GM12878 (cell line): Measurements from ENCODE around the gene SGF29. TPM values are rescaled to one million over a fixed set of nuclear protein-coding genes. Genes with fewer than 3 reads are reported as not detected.
"Not testable (repeated sequence)": the region's sequence is repeated elsewhere in the genome, so short reads cannot be mapped to it uniquely, and the experiment has no call there.

Experiments used
- ATAC-seq: fragments of 200-7000 bp; cut with Tn5 transposase; 3 replicates; pipeline ENCODE4 v1.9.1; 2020; ENCODE audit warnings: mild to moderate bottlenecking, moderate library complexity
- BruUV-seq: library from RNA; stranded (reverse); fragments of 400-500 nt; replicated peaks from 2 replicates; lab custom pipeline; 2021; lab: Mats Ljungman, UMichigan
- CTCF ChIA-PET: fragments of 300-600 bp; sonication (Branson Sonifier 250); formaldehyde crosslinking; extraction: SDS; loops from one replicate; lab custom pipeline; 2021; ENCODE audit warnings: inconsistent platforms; lab: Yijun Ruan, JAX
- POLR2A ChIA-PET: fragments of 350-600 bp; formaldehyde crosslinking; extraction: SDS; loops from one replicate; lab custom pipeline; 2021; ENCODE audit warnings: inconsistent platforms; lab: Charles Lee
- RAD21 ChIA-PET: fragments of 300-600 bp; sonication (Branson Sonifier 250); formaldehyde crosslinking; loops from one replicate; lab custom pipeline; 2023; ENCODE audit warnings: antibody characterized with exemption; ENCODE audit not compliant: unreplicated experiment; lab: Charles Lee
- SMC1A ChIA-PET: fragments of 300-600 bp; sonication (Branson Sonifier 250); formaldehyde crosslinking; loops from one replicate; lab custom pipeline; 2023; ENCODE audit not compliant: unreplicated experiment, uncharacterized antibody; lab: Charles Lee
- DNase-seq: peaks from one replicate; pipeline ENCODE4 v3.0.0-alpha.2; 2011; ENCODE audit warnings: low read depth, low spot score
- FAIRE-seq: peaks from 3 replicates; lab custom pipeline; 2011; peaks lifted over from hg19 to GRCh38; lab: Jason Lieb, UNC
- H2AFZ ChIP-seq: 2 replicates; pipeline ENCODE4 v1.6.0; 2011; ENCODE audit warnings: low read depth, low read length, control low read depth; ENCODE audit not compliant: control insufficient read depth
- H3K27ac ChIP-seq: 2 replicates; pipeline ENCODE4 v1.5.1; 2011; ENCODE audit warnings: control low read depth; ENCODE audit not compliant: control insufficient read depth, insufficient read depth
- H3K27me3 ChIP-seq, 2 experiments: replicated peaks in 1 of 2; 2 replicates each; pipeline versions ENCODE4 v1.6.0 to v1.6.1; 2011; ENCODE audit warnings: low read length in 1 of 2; ENCODE audit not compliant: control insufficient read depth in 2 of 2, insufficient read depth in 2 of 2
- H3K36me3 ChIP-seq, 2 experiments: 2 replicates each; pipeline ENCODE4 v1.5.1; 2011; ENCODE audit warnings: low read length in 1 of 2; ENCODE audit not compliant: control insufficient read depth in 2 of 2, insufficient read depth in 2 of 2
- H3K4me1 ChIP-seq: 2 replicates; pipeline ENCODE4 v1.6.1; 2011; ENCODE audit warnings: mild to moderate bottlenecking, low read length, moderate library complexity, mixed read lengths; ENCODE audit not compliant: control insufficient read depth, insufficient read depth
- H3K4me2 ChIP-seq: 2 replicates; pipeline ENCODE4 v1.6.0; 2011; ENCODE audit warnings: control low read depth; ENCODE audit not compliant: control insufficient read depth, insufficient read depth
- H3K4me3 ChIP-seq: fragments of 200-600 bp; sonication (generic); 2 replicates; pipeline ENCODE4 v1.5.1; 2016
- H3K79me2 ChIP-seq: 2 replicates; pipeline ENCODE4 v1.6.0; 2011; ENCODE audit warnings: low read length; ENCODE audit not compliant: control insufficient read depth, insufficient read depth
- H3K9ac ChIP-seq: 2 replicates; pipeline ENCODE4 v1.8.0; 2011; ENCODE audit warnings: low read length, control low read depth, mixed read lengths; ENCODE audit not compliant: control insufficient read depth, insufficient read depth
- H3K9me3 ChIP-seq: replicated peaks from 3 replicates; pipeline ENCODE4 v1.5.1; 2011; ENCODE audit warnings: mild to moderate bottlenecking, low read length; ENCODE audit not compliant: control insufficient read depth, insufficient read depth
- H4K20me1 ChIP-seq: 2 replicates; pipeline ENCODE4 v1.6.0; 2011; ENCODE audit not compliant: control insufficient read depth, insufficient read depth
- E2F4 ChIP-seq: IDR thresholded peaks from 2 replicates; pipeline ENCODE4 v1.6.1; 2012; ENCODE audit warnings: low read depth, low read length, improper control_type of control experiment
- E2F8 ChIP-seq: fragments of 450-650 bp; IDR thresholded peaks from 2 replicates; pipeline ENCODE4 v1.6.1; 2018; ENCODE audit warnings: mild to moderate bottlenecking, low read depth, moderate library complexity; ENCODE audit not compliant: partially characterized antibody
- NFYB ChIP-seq: IDR thresholded peaks from 2 replicates; pipeline ENCODE4 v1.6.1; 2011; ENCODE audit warnings: low read depth, mild to moderate bottlenecking, low read length, improper control_type of control experiment, moderate library complexity; ENCODE audit not compliant: insufficient read depth
- PAX5 ChIP-seq: IDR thresholded peaks from 2 replicates; pipeline ENCODE4 v1.6.1; 2011; ENCODE audit warnings: low read depth, low read length, borderline replicate concordance
- PBX3 ChIP-seq: IDR thresholded peaks from 2 replicates; pipeline ENCODE4 v1.6.1; 2011; ENCODE audit warnings: mild to moderate bottlenecking, low read depth, low read length, moderate library complexity; ENCODE audit not compliant: insufficient replicate concordance
- SUPT20H ChIP-seq: IDR thresholded peaks from 2 replicates; pipeline ENCODE4 v1.6.1; 2011; ENCODE audit warnings: low read depth, mild to moderate bottlenecking, low read length, moderate library complexity, borderline replicate concordance; ENCODE audit not compliant: control insufficient read depth
- WGBS: methylation state at CpG from one replicate; pipeline ENCODE4 v1.1.6; 2016; ENCODE audit warnings: low lambda C conversion rate; ENCODE audit not compliant: insufficient replicate concordance, insufficient coverage; ENCODE audit errors: missing lambda C conversion rate; 5-methylcytosine and 5-hydroxymethylcytosine counted together
- in situ Hi-C: fragments of 300-500 bp; cut with MboI; formaldehyde crosslinking; loops from 9 replicates; pipeline ENCODE4 v1.14.3; 2018; ENCODE audit warnings: mixed read lengths
- intact Hi-C: fragments of 100-400 bp; cut with micrococcal nuclease; formaldehyde crosslinking; loops from one replicate; pipeline ENCODE4 v1.14.2; 2022; ENCODE audit not compliant: unreplicated experiment
- polyA plus RNA-seq, 11 experiments: library from polyadenylated mRNA; depleted of rRNA in 4 of 11; unstranded in 6 of 11; stranded (reverse) in 5 of 11; fragments of >200 nt; fragmentation: Nextera tagmentation in 4 of 11; fragmentation: Illumina TruSeq in 1 of 11; extraction: Ambion mirVana in 4 of 11; extraction: Trizol in 1 of 11; gene quantifications; 1 replicate in 1 of 11; 2 replicates in 10 of 11; pipeline versions ENCODE4 v1.2.1 to v1.2.3, GENCODE V29; 2011 to 2016; ENCODE audit warnings: inconsistent platforms in 2 of 11, missing spikeins in 2 of 11, low read depth in 1 of 11
- total RNA-seq, 4 experiments: library from RNA; depleted of rRNA in 3 of 4; stranded (reverse); fragments of >200 nt in 3 of 4; fragmentation: Illumina TruSeq in 1 of 4; extraction: Trizol in 1 of 4; gene quantifications; 2 replicates each; pipeline versions ENCODE4 v1.2.1 to v1.2.3, GENCODE V29; 2013 to 2021

SGF29 gene
- total and polyA plus RNA-seq, 10 of the 15 experiments (the other 5 are each of a cell fraction or from before 2014, with no cell fraction given), result 2.2 to 20.1 (median 12.3) TPM

- TF ChIP-seq E2F8 (no peak), PBX3 (no peak)
Observed at GRCh38 chr16:28524681-28525171, 29.0 kb upstream of the SGF29 start (continued).

- H3K4me2 ChIP-seq, result no peak overlapping the region
- no peak overlapping the region for H3K9ac ChIP-seq
- no peak overlapping the region for H3K27ac ChIP-seq
- in situ Hi-C loops, result no loop called here
- POLR2A ChIA-PET, result no interaction called here
- H3K4me3 ChIP-seq, result no peak overlapping the region
- H3K9me3 ChIP-seq, result no peaks in the 10 kb centered on the region
- no peaks in the 10 kb centered on the region for H3K36me3 ChIP-seq
- H2AFZ ChIP-seq, result no peak overlapping the region
- H3K79me2 ChIP-seq, result no peaks in the 10 kb centered on the region
- SMC1A ChIA-PET, result no interaction called here
- WGBS, result 70% methylated on average over 10 of the region's 11 CpGs
- BruUV-seq, result no TSS peak
- ATAC-seq, result no peak
- no peaks in the 10 kb centered on the region for H4K20me1 ChIP-seq
- no peak for TF ChIP-seq NFYB
- no peak for TF ChIP-seq E2F4
- no peak for TF ChIP-seq SUPT20H
- TF ChIP-seq PAX5, result no peak
- TF ChIP-seq, all 136 proteins: peak for 0
- intact Hi-C loops, result no loop called here
- RAD21 ChIA-PET, result no interaction called here
- H3K27me3 ChIP-seq, result no peaks in the 10 kb centered on the region; a peak in 1 of 4 replicates
- DNase-seq (no peak), FAIRE-seq (no peak)
- CTCF ChIA-PET, result interaction anchor here (1.6 kb wide), 1 partner anchor 33 kb away, joined by 4 read pairs; the partner anchor contains the start of gene APOBR
- peaks cover 10% of the 10 kb centered on the region; the same call in 1 of the 2 replicates for H3K4me1 ChIP-seq
Observed at GRCh38 chr16:28526201-28527099, 27.3 kb upstream of the SGF29 start.

GRCh38 chr16:28527100-28527785 lies 26.5 kb upstream of the SGF29 start:
- RAD21 ChIA-PET, H3K4me3 ChIP-seq, BruUV-seq, SMC1A ChIA-PET, H2AFZ ChIP-seq, in situ Hi-C loops, FAIRE-seq, ATAC-seq, H3K79me2 ChIP-seq, POLR2A ChIA-PET, H3K9me3 ChIP-seq, H3K27ac ChIP-seq, H3K27me3 ChIP-seq, H3K9ac ChIP-seq, H4K20me1 ChIP-seq, intact Hi-C loops, H3K36me3 ChIP-seq, H3K4me2 ChIP-seq, CTCF ChIA-PET, DNase-seq: not testable (repeated sequence)
- peaks cover 14% of the 10 kb centered on the region; the same call in 1 of the 2 replicates for H3K4me1 ChIP-seq
- 56% methylated on average over 7 of the region's 7 CpGs for WGBS
